ENCODE results near the gene PRPF6. TPM values are rescaled to one million over a fixed set of nuclear protein-coding genes. Genes with fewer than 3 reads are reported as not detected.

The PRPF6 gene
- total and polyA plus RNA-seq, 2 of the 13 experiments (the other 11 are each of a cell fraction or from before 2014, with no cell fraction given) = 63.7 to 101 TPM

GRCh38 chr20:63957004-63957689, 23.8 kb upstream of the PRPF6 start (continued):
- TF ChIP-seq MTA3 (CRISPR knock-in tag; IDR thresholded peaks at IDR 0.05) (no peak), SETDB1 (CRISPR knock-in tag; IDR thresholded peaks at IDR 0.05; ENCODE audit: borderline replicate concordance) (no peak), ZSCAN21 (CRISPR knock-in tag; IDR thresholded peaks at IDR 0.05; ENCODE audit: borderline replicate concordance) (no peak; the same call in 1 of the 2 replicates), CENPT (CRISPR knock-in tag; IDR thresholded peaks at IDR 0.05; ENCODE audit: low read depth) (0 out of 2 replicates have a peak, but pooled peaks have one; percentile 28), ZNF75D (CRISPR knock-in tag; IDR thresholded peaks at IDR 0.05; ENCODE audit: borderline replicate concordance) (no peak), ZNF232 (CRISPR knock-in tag; IDR thresholded peaks at IDR 0.05; ENCODE audit: borderline replicate concordance) (peak; percentile 82; the same call in 1 of the 2 replicates), GATAD2A (CRISPR knock-in tag; IDR thresholded peaks at IDR 0.05) (peak; percentile 80; the same call in 1 of the 2 replicates), FOXK1 (CRISPR knock-in tag; IDR thresholded peaks at IDR 0.05; ENCODE audit: borderline replicate concordance, low read depth) (peak; percentile 25; the same call in 1 of the 2 replicates), MED8 (CRISPR knock-in tag; IDR thresholded peaks at IDR 0.05; ENCODE audit: insufficient replicate concordance) (no peak), SUZ12 (IDR thresholded peaks at IDR 0.05; ENCODE audit: low read depth, low read length) (no peak), IKZF4 (CRISPR knock-in tag; IDR thresholded peaks at IDR 0.05; ENCODE audit: borderline replicate concordance, low read depth, not compliant biosample characterization) (no peak), ZNF225 (CRISPR knock-in tag; IDR thresholded peaks at IDR 0.05) (peak; percentile 87; the same call in 1 of the 2 replicates), FOXO1 (CRISPR knock-in tag; IDR thresholded peaks at IDR 0.05) (peak; percentile 9; the same call in 1 of the 2 replicates), ZNF605 (CRISPR knock-in tag; IDR thresholded peaks at IDR 0.05) (no peak), ZNF883 (CRISPR knock-in tag; IDR thresholded peaks at IDR 0.05; ENCODE audit: not compliant biosample characterization) (peak; percentile 46), KDM1A (CRISPR knock-in tag; IDR thresholded peaks at IDR 0.05) (no peak), FOSL1 (CRISPR knock-in tag; IDR thresholded peaks at IDR 0.05; ENCODE audit: borderline replicate concordance) (no peak), ZBTB14 (CRISPR knock-in tag; IDR thresholded peaks at IDR 0.05) (no peak), ZNF263 (CRISPR knock-in tag; IDR thresholded peaks at IDR 0.05) (no peak; the same call in none of the 2 replicates), ZNF850 (CRISPR knock-in tag; conservative IDR thresholded peaks at IDR 0.05) (no peak), TRIM24 (CRISPR knock-in tag; IDR thresholded peaks at IDR 0.05) (no peak), CREM (IDR thresholded peaks at IDR 0.05) (no peak), CREM (CRISPR knock-in tag; IDR thresholded peaks at IDR 0.05) (no peak; the same call in 1 of the 2 replicates), ZNF468 (CRISPR knock-in tag; IDR thresholded peaks at IDR 0.05) (no peak), ZNF138 (CRISPR knock-in tag; IDR thresholded peaks at IDR 0.05; ENCODE audit: low read depth) (no peak), CENPX (CRISPR knock-in tag; IDR thresholded peaks at IDR 0.05) (no peak), ZNF629 (CRISPR knock-in tag; conservative IDR thresholded peaks at IDR 0.05) (no peak)
- TF ChIP-seq, protein P1, sequence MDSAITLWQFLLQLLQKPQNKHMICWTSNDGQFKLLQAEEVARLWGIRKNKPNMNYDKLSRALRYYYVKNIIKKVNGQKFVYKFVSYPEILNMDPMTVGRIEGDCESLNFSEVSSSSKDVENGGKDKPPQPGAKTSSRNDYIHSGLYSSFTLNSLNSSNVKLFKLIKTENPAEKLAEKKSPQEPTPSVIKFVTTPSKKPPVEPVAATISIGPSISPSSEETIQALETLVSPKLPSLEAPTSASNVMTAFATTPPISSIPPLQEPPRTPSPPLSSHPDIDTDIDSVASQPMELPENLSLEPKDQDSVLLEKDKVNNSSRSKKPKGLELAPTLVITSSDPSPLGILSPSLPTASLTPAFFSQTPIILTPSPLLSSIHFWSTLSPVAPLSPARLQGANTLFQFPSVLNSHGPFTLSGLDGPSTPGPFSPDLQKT (CRISPR knock-in tag; IDR thresholded peaks at IDR 0.05; ENCODE audit: borderline replicate concordance) = 0 out of 2 replicates have a peak, but pooled peaks have one; percentile 54
- TF ChIP-seq, protein P2, sequence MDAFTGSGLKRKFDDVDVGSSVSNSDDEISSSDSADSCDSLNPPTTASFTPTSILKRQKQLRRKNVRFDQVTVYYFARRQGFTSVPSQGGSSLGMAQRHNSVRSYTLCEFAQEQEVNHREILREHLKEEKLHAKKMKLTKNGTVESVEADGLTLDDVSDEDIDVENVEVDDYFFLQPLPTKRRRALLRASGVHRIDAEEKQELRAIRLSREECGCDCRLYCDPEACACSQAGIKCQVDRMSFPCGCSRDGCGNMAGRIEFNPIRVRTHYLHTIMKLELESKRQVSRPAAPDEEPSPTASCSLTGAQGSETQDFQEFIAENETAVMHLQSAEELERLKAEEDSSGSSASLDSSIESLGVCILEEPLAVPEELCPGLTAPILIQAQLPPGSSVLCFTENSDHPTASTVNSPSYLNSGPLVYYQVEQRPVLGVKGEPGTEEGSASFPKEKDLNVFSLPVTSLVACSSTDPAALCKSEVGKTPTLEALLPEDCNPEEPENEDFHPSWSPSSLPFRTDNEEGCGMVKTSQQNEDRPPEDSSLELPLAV (CRISPR knock-in tag; conservative IDR thresholded peaks at IDR 0.05; ENCODE audit: low read depth) = no peak

All from HepG2 (cell line).